Measurements from ENCODE around the gene ZMYND8.
"Not testable (repeated sequence)": the region's sequence is repeated elsewhere in the genome, so short reads cannot be mapped to it uniquely, and the experiment has no call there.

ZMYND8 gene

DNA sequence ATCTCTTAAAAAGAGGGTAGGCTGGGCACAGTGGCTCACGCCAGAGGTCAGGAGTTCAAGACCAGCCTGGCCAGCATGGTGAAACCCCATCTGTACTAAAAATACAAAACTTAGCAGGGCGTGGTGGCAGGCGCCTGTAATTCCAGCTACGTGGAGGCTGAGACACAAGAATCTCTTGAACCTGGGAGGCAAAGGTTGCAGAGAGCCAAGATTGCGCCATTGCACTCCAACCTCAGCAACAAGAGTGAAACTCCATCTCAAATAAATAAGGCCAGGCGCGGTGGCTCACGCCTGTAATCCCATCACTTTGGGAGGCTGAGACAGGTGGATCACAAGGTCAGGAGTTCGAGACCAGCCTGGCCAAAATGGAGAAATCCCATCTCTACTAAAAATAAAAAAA, 48.9 kb downstream of the ZMYND8 start:
- peaks cover 12% of the 10 kb centered on the region for H3K36me3 Mint-ChIP-seq
- not testable (repeated sequence) for H3K4me1 Mint-ChIP-seq; H3K9me3 Mint-ChIP-seq; H3K27ac Mint-ChIP-seq; H3K27me3 Mint-ChIP-seq; DNase-seq (ENCODE audit: low spot score in 2 of 2); ATAC-seq (ENCODE audit: low read depth); H3K4me3 Mint-ChIP-seq

DNA sequence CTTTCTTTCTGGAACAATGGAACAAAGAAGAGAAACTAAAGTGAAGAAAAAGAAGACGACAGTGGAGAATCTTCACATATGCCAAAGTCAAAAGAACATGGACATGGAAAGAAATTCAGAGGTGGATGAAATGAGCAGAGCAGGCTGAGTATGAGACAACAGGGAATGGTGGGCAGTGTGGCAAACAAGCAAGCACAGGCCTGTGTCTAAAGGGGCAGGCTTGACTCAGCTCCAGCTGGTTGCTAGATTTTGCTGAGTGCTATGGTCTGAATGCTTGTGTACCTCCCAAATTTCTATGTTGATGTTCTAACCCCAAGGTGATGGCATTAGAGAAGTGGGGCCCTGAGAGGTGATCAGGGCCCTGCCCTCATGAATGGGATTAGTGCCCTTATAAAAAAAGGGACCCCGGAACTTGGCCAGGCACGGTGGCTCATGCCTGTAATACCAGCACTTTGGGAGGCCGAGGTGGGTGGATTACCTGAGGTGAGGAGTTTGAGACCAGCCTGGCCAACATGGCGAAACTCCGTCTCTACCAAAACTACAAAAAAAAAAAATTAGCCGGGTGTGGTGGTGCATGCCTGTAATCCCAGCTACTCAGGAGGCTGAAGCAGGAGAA, 49.6 kb downstream of the ZMYND8 start:
- Mint-ChIP-seq H3K9me3 (no peaks in the 10 kb centered on the region), H3K36me3 (peaks cover 15% of the 10 kb centered on the region), H3K27me3 (no peaks in the 10 kb centered on the region), H3K4me1 (peaks cover 4% of the 10 kb centered on the region), H3K27ac (no peak overlapping the region), H3K4me3 (no peak overlapping the region)
- no peak for DNase-seq (ENCODE audit: low spot score in 2 of 2)
- ATAC-seq (ENCODE audit: low read depth), result no peak

DNA sequence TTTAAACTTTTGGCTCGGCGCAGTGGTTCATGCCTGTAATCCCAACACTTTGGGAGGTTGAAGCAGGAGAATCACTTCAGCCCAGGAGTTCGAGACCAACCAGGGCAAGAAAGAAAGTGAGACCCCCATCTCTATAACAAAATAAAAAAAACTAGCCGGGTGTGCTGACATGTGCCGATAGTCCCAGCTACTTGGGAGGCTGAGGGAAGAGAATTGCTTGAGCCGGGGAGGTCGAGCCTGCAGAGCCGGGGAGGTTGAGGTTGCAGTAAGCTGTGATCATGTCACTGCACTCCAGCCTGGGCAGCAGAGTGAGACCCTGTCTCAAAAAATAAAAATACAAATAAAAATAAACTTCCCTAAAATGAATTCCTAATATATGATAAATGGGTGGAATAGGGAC, 50.4 kb downstream of the ZMYND8 start:
- H3K36me3 Mint-ChIP-seq, result peaks cover 19% of the 10 kb centered on the region

DNA sequence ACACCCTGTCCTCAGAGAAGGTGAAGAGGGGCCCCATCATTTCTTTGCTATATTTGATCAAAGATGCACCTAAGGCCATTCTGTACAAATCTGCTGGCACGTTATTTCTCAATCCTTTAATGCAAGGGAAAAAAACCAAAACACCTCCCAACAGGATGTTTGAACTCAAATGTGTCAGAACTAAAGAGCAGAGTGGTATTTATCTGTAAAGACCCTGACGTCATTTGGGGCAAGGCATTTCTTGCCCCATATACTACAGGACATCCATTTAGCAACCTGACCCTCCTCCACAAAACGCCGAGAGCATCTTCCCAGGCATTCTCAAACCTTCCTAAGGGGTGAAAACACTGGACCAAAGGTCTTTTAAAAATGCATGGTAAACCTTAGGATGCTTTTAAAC, 50.8 kb downstream of the ZMYND8 start:
- Mint-ChIP-seq H3K9me3 (no peaks in the 10 kb centered on the region), H3K4me1 (peaks cover 7% of the 10 kb centered on the region), H3K4me3 (no peak overlapping the region), H3K36me3 (peaks cover 16% of the 10 kb centered on the region), H3K27me3 (no peaks in the 10 kb centered on the region), H3K27ac (no peak overlapping the region)
- no peak for DNase-seq (ENCODE audit: low spot score in 2 of 2)
- ATAC-seq (ENCODE audit: low read depth), result no peak

More for the DNA sequence above, 50.4 kb downstream of the ZMYND8 start:
- Mint-ChIP-seq H3K4me1 (peaks cover 7% of the 10 kb centered on the region), H3K27ac (no peak overlapping the region), H3K9me3 (no peaks in the 10 kb centered on the region), H3K27me3 (no peaks in the 10 kb centered on the region), H3K4me3 (no peak overlapping the region)
- no peak for DNase-seq (ENCODE audit: low spot score in 2 of 2)
- ATAC-seq (ENCODE audit: low read depth), result no peak

DNA sequence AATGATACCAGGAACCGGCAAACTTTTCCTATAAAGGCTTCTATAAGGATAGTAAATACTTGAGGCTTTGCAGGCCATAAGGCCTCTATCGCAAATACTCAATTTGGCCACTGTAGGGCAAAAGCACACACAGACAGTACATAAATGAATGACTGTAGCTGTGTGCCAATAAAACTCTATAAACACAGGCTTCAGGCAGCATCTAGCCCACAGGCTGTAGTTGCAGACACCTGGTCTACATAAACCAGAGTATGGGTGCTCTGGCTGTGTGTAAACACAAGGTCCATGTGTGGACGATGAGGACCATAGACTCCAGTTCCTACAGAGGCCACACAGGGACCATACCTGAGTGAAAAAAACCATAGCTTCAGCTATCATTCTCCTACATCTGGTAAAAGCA, 52.2 kb downstream of the ZMYND8 start:
- H3K4me1 Mint-ChIP-seq, result peaks cover 7% of the 10 kb centered on the region
- DNase-seq (ENCODE audit: low spot score in 2 of 2), result no peak

DNA sequence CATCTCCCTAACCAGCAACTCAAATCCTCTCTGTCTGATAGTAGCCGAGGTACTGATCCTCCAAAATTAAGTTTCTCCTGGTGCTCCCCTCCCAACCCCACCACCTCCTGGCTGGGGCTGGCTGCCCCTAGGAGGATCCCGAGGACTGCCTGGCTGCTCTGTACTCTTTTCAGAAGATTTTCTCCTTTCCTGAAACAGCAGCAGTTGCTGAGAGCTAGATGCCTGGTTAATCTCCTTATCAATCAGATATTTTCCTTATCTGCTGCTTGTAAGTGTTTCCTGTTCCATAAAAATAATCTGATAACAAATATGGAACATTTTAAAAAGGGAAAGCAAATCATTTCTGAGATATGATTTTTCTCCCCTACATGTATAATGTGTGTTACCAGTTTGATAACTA, 52.8 kb downstream of the ZMYND8 start:
- DNase-seq (ENCODE audit: low spot score in 2 of 2), result no peak
- Mint-ChIP-seq H3K4me3 (no peak overlapping the region), H3K9me3 (no peaks in the 10 kb centered on the region), H3K27me3 (no peaks in the 10 kb centered on the region), H3K27ac (no peak overlapping the region), H3K36me3 (peaks cover 23% of the 10 kb centered on the region), H3K4me1 (peaks cover 7% of the 10 kb centered on the region)
- ATAC-seq (ENCODE audit: low read depth), result no peak

More for the DNA sequence above, 52.2 kb downstream of the ZMYND8 start:
- no peaks in the 10 kb centered on the region for H3K27me3 Mint-ChIP-seq
- peak overlapping the region; percentile 50 for H3K27ac Mint-ChIP-seq
- no peaks in the 10 kb centered on the region for H3K9me3 Mint-ChIP-seq
- ATAC-seq (ENCODE audit: low read depth), result no peak
- H3K36me3 Mint-ChIP-seq, result peaks cover 24% of the 10 kb centered on the region
- H3K4me3 Mint-ChIP-seq, result no peak overlapping the region

DNA sequence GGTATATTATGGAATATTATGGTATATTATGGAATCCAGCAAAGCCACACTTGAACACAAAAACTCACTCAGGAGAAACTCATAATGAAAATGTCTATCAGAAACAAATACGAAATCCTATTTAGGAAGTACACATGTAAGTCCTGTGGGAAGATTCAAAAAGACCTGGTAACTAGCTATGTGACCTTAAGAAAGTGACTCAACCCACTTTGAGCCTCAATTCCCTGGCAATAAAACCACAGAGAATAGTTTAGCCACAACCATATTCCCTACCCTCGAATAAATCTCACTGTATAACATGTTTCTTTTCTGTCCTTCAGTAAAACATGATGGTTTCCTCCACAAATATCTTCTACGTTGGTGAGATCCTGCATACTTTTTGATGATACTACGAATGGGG, 56.4 kb downstream of the ZMYND8 start:
- H3K4me1 Mint-ChIP-seq, result peaks cover 4% of the 10 kb centered on the region
- no peak overlapping the region for H3K4me3 Mint-ChIP-seq
- peaks cover 27% of the 10 kb centered on the region for H3K36me3 Mint-ChIP-seq
- ATAC-seq (ENCODE audit: low read depth) (no peak), DNase-seq (ENCODE audit: low spot score in 2 of 2) (no peak)
- no peaks in the 10 kb centered on the region for H3K9me3 Mint-ChIP-seq
- H3K27ac Mint-ChIP-seq, result peak overlapping the region; percentile 45
- H3K27me3 Mint-ChIP-seq, result no peaks in the 10 kb centered on the region

DNA sequence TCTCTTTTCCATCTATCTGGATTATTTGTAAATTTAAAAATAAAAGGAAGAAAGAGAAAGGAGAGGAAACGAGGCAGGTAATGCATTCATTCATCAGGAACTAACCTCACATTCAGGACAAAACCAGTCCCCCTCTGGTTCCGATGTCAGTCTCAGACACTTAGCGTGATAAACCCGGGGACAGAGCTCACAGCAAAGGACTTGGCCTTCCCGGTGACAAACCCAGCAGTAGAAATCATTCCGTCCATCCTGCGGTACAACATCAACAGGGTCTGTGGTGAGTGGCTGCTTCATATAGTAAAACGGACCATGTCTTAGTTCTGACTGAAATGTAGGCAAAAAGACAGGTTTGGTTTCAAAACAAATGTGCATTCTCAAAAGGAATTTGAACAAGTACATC, 57.9 kb downstream of the ZMYND8 start:
- H3K4me1 Mint-ChIP-seq, result peaks cover 4% of the 10 kb centered on the region
- H3K27ac Mint-ChIP-seq, result no peak overlapping the region
- ATAC-seq (ENCODE audit: low read depth) (no peak), DNase-seq (ENCODE audit: low spot score in 2 of 2) (no peak)
- H3K36me3 Mint-ChIP-seq, result peaks cover 39% of the 10 kb centered on the region
- no peaks in the 10 kb centered on the region for H3K27me3 Mint-ChIP-seq
- no peaks in the 10 kb centered on the region for H3K9me3 Mint-ChIP-seq
- H3K4me3 Mint-ChIP-seq, result no peak overlapping the region

DNA sequence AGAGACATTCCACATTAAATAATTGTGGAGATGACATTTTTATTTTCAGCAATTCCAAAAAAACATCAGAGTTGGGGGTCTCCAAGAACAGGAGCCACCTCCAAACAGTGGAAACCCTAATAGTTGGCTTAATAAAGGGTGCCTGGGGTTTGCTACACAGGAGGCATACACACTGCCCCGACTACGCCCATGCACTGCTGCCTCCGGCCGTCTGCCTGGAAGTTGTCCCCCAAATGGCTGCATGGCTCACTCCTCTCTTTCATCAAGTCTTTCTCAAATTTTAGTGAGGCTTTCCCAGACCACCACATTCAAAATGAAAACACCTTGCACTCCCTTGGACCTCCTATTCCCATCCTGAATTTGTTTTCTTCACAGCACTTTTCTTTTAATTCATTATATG, 58.8 kb downstream of the ZMYND8 start:
- H3K4me1 Mint-ChIP-seq, result peaks cover 4% of the 10 kb centered on the region

DNA sequence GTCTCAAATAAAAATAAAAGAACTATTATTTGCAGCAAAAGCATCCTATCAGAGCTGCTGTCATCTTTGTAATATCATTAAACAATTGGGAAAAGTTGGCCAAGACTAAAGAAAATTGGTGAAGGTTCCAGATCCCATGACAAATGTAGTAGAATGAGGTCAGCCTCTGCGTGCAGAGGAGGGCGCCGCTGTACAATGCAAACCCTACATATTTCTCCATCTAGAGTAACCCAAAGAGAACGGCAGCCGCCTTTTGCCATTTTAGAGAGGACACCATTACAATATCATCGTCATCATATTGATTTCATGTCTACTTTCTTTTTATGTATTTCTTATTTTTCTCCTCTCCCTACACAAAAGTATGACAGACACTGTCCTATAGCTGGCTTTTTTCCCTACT, 59.5 kb downstream of the ZMYND8 start:
- Mint-ChIP-seq H3K27ac (no peak overlapping the region), H3K4me1 (peaks cover 4% of the 10 kb centered on the region), H3K4me3 (no peak overlapping the region), H3K27me3 (no peaks in the 10 kb centered on the region), H3K9me3 (no peaks in the 10 kb centered on the region), H3K36me3 (peaks cover 39% of the 10 kb centered on the region)
- ATAC-seq (ENCODE audit: low read depth), result peak; percentile 35
- DNase-seq (ENCODE audit: low spot score in 2 of 2), result no peak

More for the DNA sequence above, 58.8 kb downstream of the ZMYND8 start:
- Mint-ChIP-seq H3K27me3 (no peaks in the 10 kb centered on the region), H3K36me3 (peaks cover 40% of the 10 kb centered on the region), H3K9me3 (no peaks in the 10 kb centered on the region), H3K27ac (no peak overlapping the region), H3K4me3 (no peak overlapping the region)
- no peak for ATAC-seq (ENCODE audit: low read depth)
- no peak for DNase-seq (ENCODE audit: low spot score in 2 of 2)

DNA sequence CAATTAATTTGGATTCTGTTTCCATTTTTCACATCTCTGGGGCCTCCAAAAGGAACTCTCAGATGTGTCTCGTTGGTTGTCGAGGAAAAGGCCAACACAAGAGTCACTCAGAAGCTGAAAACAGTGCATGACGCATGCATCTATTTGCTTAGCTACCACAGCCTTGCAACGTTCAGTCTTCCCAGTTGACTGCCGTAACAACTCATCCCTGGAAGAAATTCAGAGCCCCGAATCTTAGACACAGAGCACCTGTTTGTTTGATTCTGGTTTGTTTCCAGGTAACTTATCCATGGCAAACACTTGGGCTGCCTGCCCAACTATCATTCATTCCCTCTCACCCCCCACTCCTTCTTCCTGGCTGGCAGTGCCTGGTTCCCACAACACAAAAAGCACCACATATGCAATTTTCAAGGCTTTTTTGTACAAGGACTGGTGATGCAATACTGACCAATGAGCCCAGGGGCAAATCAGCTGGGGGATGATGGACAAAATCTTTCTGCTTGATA, 60.5 kb downstream of the ZMYND8 start:
- no peaks in the 10 kb centered on the region for H3K4me1 Mint-ChIP-seq
- H3K9me3 Mint-ChIP-seq, result no peaks in the 10 kb centered on the region
- no peak overlapping the region for H3K4me3 Mint-ChIP-seq
- ATAC-seq (ENCODE audit: low read depth), result no peak
- DNase-seq (ENCODE audit: low spot score in 2 of 2), result no peak
- H3K36me3 Mint-ChIP-seq, result peaks cover 38% of the 10 kb centered on the region
- no peak overlapping the region for H3K27ac Mint-ChIP-seq
- no peaks in the 10 kb centered on the region for H3K27me3 Mint-ChIP-seq

DNA sequence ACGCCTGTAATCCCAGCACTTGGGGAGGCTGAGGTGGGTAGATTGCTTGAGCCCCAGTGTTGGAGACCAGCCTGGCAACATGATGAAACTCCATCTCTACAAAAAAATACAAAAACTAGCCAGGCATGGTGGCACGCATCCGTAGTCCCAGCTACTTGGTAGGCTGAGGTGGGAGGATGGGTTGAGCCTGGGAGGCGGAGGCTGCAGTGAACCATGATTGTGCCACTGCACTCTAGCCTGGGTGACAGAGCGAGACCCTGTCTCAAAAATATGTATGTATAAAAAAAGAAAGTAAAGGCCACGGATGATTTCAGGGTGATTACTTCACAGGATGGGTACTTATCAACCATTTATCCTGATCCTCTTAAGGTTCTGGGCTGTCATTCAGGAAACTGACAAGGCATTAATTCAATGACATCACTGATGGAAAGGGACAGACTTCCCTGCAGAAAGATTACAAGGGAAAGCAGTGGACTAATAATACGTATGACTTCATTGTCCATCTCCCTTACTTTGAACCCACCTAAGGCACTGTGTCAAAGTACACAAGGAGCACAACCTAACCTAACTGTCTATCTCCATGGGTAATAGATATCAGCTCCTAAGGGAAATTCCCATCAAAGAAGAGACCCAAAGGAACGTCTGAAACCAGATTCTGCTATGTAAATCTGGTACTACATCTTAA, 61.2 kb downstream of the ZMYND8 start:
- H3K9me3 Mint-ChIP-seq, result no peaks in the 10 kb centered on the region
- ATAC-seq (ENCODE audit: low read depth), result no peak
- no peaks in the 10 kb centered on the region for H3K27me3 Mint-ChIP-seq

DNA sequence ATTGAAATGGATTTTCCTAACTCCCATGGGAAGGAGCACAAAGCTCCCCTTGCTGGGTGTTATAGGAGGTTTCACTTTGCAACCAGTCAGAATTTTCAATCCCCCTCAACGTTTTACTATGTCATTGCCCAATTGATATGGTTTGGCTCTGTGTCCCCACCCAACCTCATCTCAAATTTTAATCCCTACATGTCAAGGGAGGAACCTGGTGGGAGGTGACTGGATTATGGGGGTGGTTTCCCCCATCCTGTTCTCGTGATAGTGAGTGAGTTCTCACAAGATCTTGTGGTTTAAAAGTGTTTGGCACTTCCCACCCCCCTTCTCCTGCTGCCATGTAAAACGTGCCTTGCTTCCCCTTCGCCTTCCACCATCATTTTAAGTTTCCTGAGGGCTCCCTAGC, 62.9 kb downstream of the ZMYND8 start:
- H3K27ac Mint-ChIP-seq, result no peak overlapping the region
- H3K27me3 Mint-ChIP-seq, result no peaks in the 10 kb centered on the region
- H3K9me3 Mint-ChIP-seq, result no peaks in the 10 kb centered on the region
- peaks cover 32% of the 10 kb centered on the region for H3K36me3 Mint-ChIP-seq
- no peak overlapping the region for H3K4me3 Mint-ChIP-seq
- ATAC-seq (ENCODE audit: low read depth) (no peak), DNase-seq (ENCODE audit: low spot score in 2 of 2) (no peak)
- H3K4me1 Mint-ChIP-seq, result no peaks in the 10 kb centered on the region

More for the DNA sequence above, 61.2 kb downstream of the ZMYND8 start:
- no peak for DNase-seq (ENCODE audit: low spot score in 2 of 2)
- peaks cover 34% of the 10 kb centered on the region for H3K36me3 Mint-ChIP-seq
- peak overlapping the region; percentile 10 for H3K27ac Mint-ChIP-seq
- no peak overlapping the region for H3K4me3 Mint-ChIP-seq
- no peaks in the 10 kb centered on the region for H3K4me1 Mint-ChIP-seq

DNA sequence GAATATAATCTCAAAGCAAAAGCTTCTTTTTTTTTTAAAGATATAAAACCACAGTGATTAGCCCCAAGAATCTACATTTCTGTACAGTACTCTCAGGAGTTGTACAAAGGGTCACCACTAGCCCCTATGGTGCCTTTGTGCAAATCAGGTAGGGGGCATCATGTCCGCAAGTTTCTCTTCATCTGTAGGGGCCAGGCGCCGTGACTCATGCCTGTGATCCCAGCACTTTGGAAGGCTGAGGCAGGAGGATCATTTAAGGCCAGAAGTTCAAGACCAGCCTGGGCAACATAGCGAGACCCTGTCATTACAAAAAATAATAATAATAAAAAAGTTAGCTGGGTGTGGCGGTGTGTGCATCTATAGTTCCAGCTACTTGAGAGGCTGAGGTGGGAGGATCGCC, 63.9 kb downstream of the ZMYND8 start:
- DNase-seq (ENCODE audit: low spot score in 2 of 2), result no peak
- no peaks in the 10 kb centered on the region for H3K9me3 Mint-ChIP-seq
- no peak overlapping the region for H3K4me3 Mint-ChIP-seq
- ATAC-seq (ENCODE audit: low read depth), result no peak
- H3K27me3 Mint-ChIP-seq, result no peaks in the 10 kb centered on the region
- no peaks in the 10 kb centered on the region for H3K4me1 Mint-ChIP-seq
- H3K36me3 Mint-ChIP-seq, result peaks cover 34% of the 10 kb centered on the region
- H3K27ac Mint-ChIP-seq, result no peak overlapping the region
